ENCODE data around the gene MIER3.
A peak's percentile ranks its signal among the peaks of the same experiment; 100 is the strongest.

MIER3 gene

GRCh38 chr5:56917534-56917933 is 34.4 kb downstream of the MIER3 start:
- Histone ChIP-seq H3K27me3 (ENCODE audit: insufficient read depth, poor library complexity, severe bottlenecking) (no peaks in the 10 kb centered on the region), H3K27ac (ENCODE audit: poor library complexity, severe bottlenecking) (no peak overlapping the region), H3K36me3 (ENCODE audit: low read depth) (peaks cover 37% of the 10 kb centered on the region), H3K4me1 (ENCODE audit: insufficient read depth, poor library complexity, severe bottlenecking) (no peaks in the 10 kb centered on the region), H3K4me3 (ENCODE audit: severe bottlenecking) (no peak overlapping the region), H3K9me3 (ENCODE audit: severe bottlenecking) (no peaks in the 10 kb centered on the region)
- ATAC-seq (ENCODE audit: low read depth) (peak; percentile 35; the same call in 1 of the 3 replicates), DNase-seq (ENCODE audit: low spot score) (no peak)
- no peak for TF ChIP-seq CTCF (IDR thresholded peaks at IDR 0.05; ENCODE audit: poor library complexity, severe bottlenecking)

GRCh38 chr5:56914678-56915077 is 37.2 kb downstream of the MIER3 start:
- H3K4me3 ChIP-seq (ENCODE audit: severe bottlenecking): no peak overlapping the region
- no peak overlapping the region for H3K27ac ChIP-seq (ENCODE audit: poor library complexity, severe bottlenecking)
- H3K27me3 ChIP-seq (ENCODE audit: insufficient read depth, poor library complexity, severe bottlenecking): no peaks in the 10 kb centered on the region
- peaks cover 8% of the 10 kb centered on the region for H3K36me3 ChIP-seq (ENCODE audit: low read depth)
- no peak for ATAC-seq (ENCODE audit: low read depth)
- peaks cover 6% of the 10 kb centered on the region for H3K4me1 ChIP-seq (ENCODE audit: insufficient read depth, poor library complexity, severe bottlenecking)
- no peak for DNase-seq (ENCODE audit: low spot score)
- H3K9me3 ChIP-seq (ENCODE audit: severe bottlenecking): no peaks in the 10 kb centered on the region
- TF ChIP-seq CTCF (IDR thresholded peaks at IDR 0.05; ENCODE audit: poor library complexity, severe bottlenecking): no peak

DNA sequence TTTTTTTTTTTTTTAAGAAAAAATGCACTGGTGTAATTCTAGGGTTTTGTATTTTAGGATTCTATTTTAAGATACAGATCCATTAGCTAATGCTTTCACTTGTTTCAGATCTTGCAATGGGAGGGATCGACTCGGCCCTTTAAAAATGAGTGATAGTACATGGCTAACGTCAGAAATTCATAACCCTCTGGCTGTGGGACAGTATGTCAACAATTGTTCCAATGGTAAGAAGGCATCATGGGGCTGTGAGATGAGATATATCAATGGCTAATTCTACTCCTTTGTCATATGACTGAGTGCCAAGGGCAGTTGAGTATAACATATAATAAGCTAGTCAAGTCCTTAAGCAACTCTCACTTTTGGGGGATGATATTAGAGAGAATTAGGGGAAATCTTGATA is 38.2 kb downstream of the MIER3 start:
- no peak overlapping the region for H3K27ac ChIP-seq (ENCODE audit: poor library complexity, severe bottlenecking)
- no peak overlapping the region for H3K4me3 ChIP-seq (ENCODE audit: severe bottlenecking)
- no peak for TF ChIP-seq CTCF (IDR thresholded peaks at IDR 0.05; ENCODE audit: poor library complexity, severe bottlenecking)
- peaks cover 6% of the 10 kb centered on the region for H3K4me1 ChIP-seq (ENCODE audit: insufficient read depth, poor library complexity, severe bottlenecking)
- no peak for DNase-seq (ENCODE audit: low spot score)
- no peak for ATAC-seq (ENCODE audit: low read depth)
- H3K36me3 ChIP-seq (ENCODE audit: low read depth): 0 out of 2 replicates have a peak, but pooled peaks cover 3% of the 10 kb centered on the region
- H3K9me3 ChIP-seq (ENCODE audit: severe bottlenecking): no peaks in the 10 kb centered on the region
- no peaks in the 10 kb centered on the region for H3K27me3 ChIP-seq (ENCODE audit: insufficient read depth, poor library complexity, severe bottlenecking)

- DNase-seq (ENCODE audit: low spot score): peak; percentile 55
- H3K4me3 ChIP-seq (ENCODE audit: severe bottlenecking): peak overlapping the region; percentile 69
Measured at GRCh38 chr5:56910210-56910965, 41.5 kb downstream of the MIER3 start.

More at GRCh38 chr5:56910210-56910965, 41.5 kb downstream of the MIER3 start:
- Histone ChIP-seq H3K9me3 (ENCODE audit: severe bottlenecking) (no peaks in the 10 kb centered on the region), H3K36me3 (ENCODE audit: low read depth) (0 out of 2 replicates have a peak, but pooled peaks cover 3% of the 10 kb centered on the region), H3K27me3 (ENCODE audit: insufficient read depth, poor library complexity, severe bottlenecking) (no peaks in the 10 kb centered on the region), H3K27ac (ENCODE audit: poor library complexity, severe bottlenecking) (peak overlapping the region; percentile 49), H3K4me1 (ENCODE audit: insufficient read depth, poor library complexity, severe bottlenecking) (peaks cover 6% of the 10 kb centered on the region)
- no peak for TF ChIP-seq CTCF (IDR thresholded peaks at IDR 0.05; ENCODE audit: poor library complexity, severe bottlenecking)
- peak; percentile 8 for ATAC-seq (ENCODE audit: low read depth)
